Neural cell (in vitro differentiated cells): Measurements from ENCODE around the gene CCDC87. TPM values are rescaled to one million over a fixed set of nuclear protein-coding genes. Genes with fewer than 3 reads are reported as not detected.

Source experiments
- H2AFZ ChIP-seq: fragments of 200-600, 300-800 bp; sonication (generic), shearing (Covaris generic); 2 replicates; pipeline ENCODE4 v1.6.0; 2014; ENCODE audit warnings: low read depth, mild to moderate bottlenecking, antibody characterized with exemption, low read length, moderate library complexity
- H3F3A ChIP-seq: fragments of 200-600 bp; shearing (Covaris generic); 2 replicates; pipeline ENCODE4 v1.6.1; 2016; ENCODE audit warnings: mild to moderate bottlenecking, moderate library complexity, mixed read lengths, antibody characterized with exemption, low read length; ENCODE audit not compliant: insufficient read depth, poor library complexity, severe bottlenecking
- H3K27ac ChIP-seq: fragments of 200-600, 300-800 bp; sonication (generic), shearing (Covaris generic); 2 replicates; pipeline ENCODE4 v1.5.1; 2014; ENCODE audit warnings: mild to moderate bottlenecking, low read length, moderate library complexity
- H3K27me3 ChIP-seq: fragments of 300-800, 200-600 bp; sonication (generic), shearing (Covaris generic); 2 replicates; pipeline ENCODE4 v1.6.0; 2014; ENCODE audit warnings: mild to moderate bottlenecking, low read depth, low read length, moderate library complexity; ENCODE audit not compliant: insufficient read depth
- H3K36me3 ChIP-seq: fragments of 300-800, 200-600 bp; sonication (generic), shearing (Covaris generic); 2 replicates; pipeline ENCODE4 v1.5.1; 2014; ENCODE audit warnings: mild to moderate bottlenecking, antibody characterized with exemption, low read length, moderate library complexity; ENCODE audit not compliant: insufficient read depth
- H3K4me2 ChIP-seq: fragments of 300-800, 200-600 bp; sonication (generic), shearing (Covaris generic); 2 replicates; pipeline ENCODE4 v1.6.0; 2014; ENCODE audit warnings: mild to moderate bottlenecking, low read length
- H3K4me3 ChIP-seq: fragments of 300-800, 200-600 bp; sonication (generic), shearing (Covaris generic); 2 replicates; pipeline ENCODE4 v1.5.1; 2014; ENCODE audit warnings: mild to moderate bottlenecking, low read length, moderate library complexity
- H3K79me2 ChIP-seq: fragments of 200-600 bp; shearing (Covaris generic); replicated peaks from 2 replicates; pipeline ENCODE4 v1.6.0; 2014; ENCODE audit warnings: mild to moderate bottlenecking, low read length, moderate library complexity; ENCODE audit not compliant: insufficient read depth
- H3K9ac ChIP-seq: fragments of 300-800, 200-600 bp; sonication (generic), shearing (Covaris generic); 2 replicates; pipeline ENCODE4 v1.6.1; 2016; ENCODE audit warnings: mild to moderate bottlenecking, low read length, mixed read lengths
- H3K9me2 ChIP-seq: fragments of 200-600 bp; shearing (Covaris generic); 2 replicates; pipeline ENCODE4 v1.6.1; 2016; ENCODE audit warnings: mild to moderate bottlenecking, low read length, mixed read lengths; ENCODE audit not compliant: insufficient read depth
- H3K9me3 ChIP-seq: fragments of 200-600, 300-800 bp; sonication (generic), shearing (Covaris generic); 2 replicates; pipeline ENCODE4 v1.6.1; 2016; ENCODE audit warnings: mild to moderate bottlenecking, mixed run types, low read length, moderate library complexity, mixed read lengths
- H4K20me1 ChIP-seq: fragments of 200-600 bp; shearing (Covaris generic); 2 replicates; pipeline ENCODE4 v1.6.1; 2016; ENCODE audit warnings: mild to moderate bottlenecking, mixed run types; ENCODE audit not compliant: insufficient read depth
- CTCF ChIP-seq: fragments of 450-650 bp; IDR thresholded peaks from 2 replicates; pipeline ENCODE4 v1.5.1; 2014; ENCODE audit warnings: antibody characterized with exemption, mild to moderate bottlenecking, moderate library complexity; ENCODE audit not compliant: poor library complexity, severe bottlenecking
- EP300 ChIP-seq: fragments of 450-650 bp; conservative IDR thresholded peaks from 2 replicates; pipeline ENCODE4 v1.6.1; 2014; ENCODE audit warnings: antibody characterized with exemption, mild to moderate bottlenecking, moderate library complexity; ENCODE audit not compliant: poor library complexity, severe bottlenecking
- EZH2 ChIP-seq: fragments of 200-600, 300-800 bp; shearing (Covaris generic), sonication (generic); IDR thresholded peaks from 2 replicates; pipeline ENCODE4 v1.6.1; 2014; ENCODE audit warnings: antibody characterized with exemption, low read length, borderline replicate concordance, mild to moderate bottlenecking; ENCODE audit not compliant: insufficient read depth, poor library complexity, severe bottlenecking
- MXI1 ChIP-seq: fragments of 450-650 bp; conservative IDR thresholded peaks from 2 replicates; pipeline ENCODE4 v1.6.1; 2014; ENCODE audit warnings: antibody characterized with exemption, mild to moderate bottlenecking; ENCODE audit not compliant: poor library complexity, severe bottlenecking
- POLR2AphosphoS5 ChIP-seq: IDR thresholded peaks from 2 replicates; pipeline ENCODE4 v1.6.1; 2012
- RAD21 ChIP-seq: fragments of 450-650 bp; conservative IDR thresholded peaks from 2 replicates; pipeline ENCODE4 v1.6.1; 2014; ENCODE audit warnings: antibody characterized with exemption, mild to moderate bottlenecking, moderate library complexity
- REST ChIP-seq: IDR thresholded peaks from 2 replicates; pipeline ENCODE4 v1.6.1; 2012; ENCODE audit warnings: borderline replicate concordance
- SMC3 ChIP-seq: fragments of 450-650 bp; conservative IDR thresholded peaks from 2 replicates; pipeline ENCODE4 v1.6.1; 2014; ENCODE audit warnings: antibody characterized with exemption, mild to moderate bottlenecking, moderate library complexity; ENCODE audit not compliant: poor library complexity
- polyA plus RNA-seq: library from polyadenylated mRNA; depleted of rRNA; stranded (reverse); fragments of >200 nt; gene quantifications from 2 replicates; pipeline ENCODE4 v1.2.3, GENCODE V29; 2014

CCDC87 gene
- polyA plus RNA-seq, 1 donor from 2014 or later = not detected

GRCh38 chr11:66548774-66549630 lies 43.9 kb downstream of the CCDC87 start:
- Histone ChIP-seq H3K27me3 (no peaks in the 10 kb centered on the region), H3K9me3 (no peaks in the 10 kb centered on the region), H2AFZ (no peak overlapping the region), H3K27ac (no peak overlapping the region), H4K20me1 (no peaks in the 10 kb centered on the region), H3K9me2 (no peaks in the 10 kb centered on the region), H3K9ac (no peak overlapping the region), H3F3A (no peaks in the 10 kb centered on the region), H3K79me2 (no peaks in the 10 kb centered on the region), H3K36me3 (no peaks in the 10 kb centered on the region), H3K4me3 (no peak overlapping the region), H3K4me2 (no peak overlapping the region)
- TF ChIP-seq SMC3 = no peak
- TF ChIP-seq MXI1 = no peak
- no peak for TF ChIP-seq POLR2AphosphoS5
- TF ChIP-seq REST = no peak

- TF ChIP-seq EP300 = no peak
- TF ChIP-seq EZH2 = no peak
- TF ChIP-seq MXI1 = no peak
- TF ChIP-seq RAD21 = no peak
- no peak for TF ChIP-seq SMC3
- TF ChIP-seq CTCF = no peak
- no peak for TF ChIP-seq POLR2AphosphoS5
- TF ChIP-seq REST = no peak
- Histone ChIP-seq H4K20me1 (no peaks in the 10 kb centered on the region), H3K27ac (no peak overlapping the region), H3K79me2 (no peaks in the 10 kb centered on the region), H3F3A (no peaks in the 10 kb centered on the region), H3K9me3 (no peaks in the 10 kb centered on the region), H3K27me3 (no peaks in the 10 kb centered on the region), H3K36me3 (no peaks in the 10 kb centered on the region), H3K4me2 (no peak overlapping the region), H3K4me3 (no peak overlapping the region), H2AFZ (no peak overlapping the region), H3K9ac (no peak overlapping the region), H3K9me2 (no peaks in the 10 kb centered on the region)
These were observed 44.8 kb downstream of the CCDC87 start for GRCh38 chr11:66548041-66548440.
